HCT116 (cell line): ENCODE measurements around the gene TBKBP1. TPM values are rescaled to one million over a fixed set of nuclear protein-coding genes. Genes with fewer than 3 reads are reported as not detected.

Source experiments
- ATAC-seq: fragments of 200-7000 bp; cut with Tn5 transposase; 2 replicates; pipeline ENCODE4 v1.9.1; 2020; ENCODE audit warnings: mild to moderate bottlenecking, moderate library complexity
- BruUV-seq: library from RNA; stranded (reverse); fragments of 400-500 nt; replicated peaks from 2 replicates; lab custom pipeline; 2021; lab: Mats Ljungman, UMichigan
- CTCF ChIA-PET: fragments of 300-600 bp; sonication (Branson Sonifier 250); formaldehyde crosslinking; loops from one replicate; lab custom pipeline; 2021; ENCODE audit warnings: antibody characterized with exemption; lab: Charles Lee
- POLR2A ChIA-PET: fragments of 300-600, 350-600 bp; sonication (Branson Sonifier 250); formaldehyde crosslinking; loops from one replicate; lab custom pipeline; 2021; ENCODE audit warnings: antibody characterized with exemption; lab: Charles Lee
- RAD21 ChIA-PET, 2 experiments: fragments of 300-600 bp; sonication (Branson Sonifier 250); formaldehyde crosslinking; loops; one replicate each; lab custom pipeline; 2023; ENCODE audit warnings: low total read pairs in 2 of 2; ENCODE audit not compliant: uncharacterized antibody in 2 of 2, unreplicated experiment in 2 of 2, low non-redundant PET in 1 of 2; lab: Charles Lee
- DNase-seq: peaks from one replicate; pipeline ENCODE4 v3.0.0-alpha.2; 2010; ENCODE audit warnings: low read depth, low spot score
- H2AFZ ChIP-seq: fragments of 200-600 bp; shearing (Covaris generic), sonication (generic); 2 replicates; pipeline ENCODE4 v1.6.1; 2017; ENCODE audit warnings: low read depth, mixed run types, mixed read lengths, antibody characterized with exemption, low read length; ENCODE audit not compliant: poor library complexity, severe bottlenecking
- H3K27ac ChIP-seq: 2 replicates; pipeline ENCODE4 v1.5.1; 2012; ENCODE audit warnings: low read depth, low read length
- H3K27me3 ChIP-seq: fragments of 200-600 bp; sonication (generic); 2 replicates; pipeline ENCODE4 v1.6.1; 2016; ENCODE audit warnings: mixed run types, low read length, mixed read lengths; ENCODE audit not compliant: insufficient read depth
- H3K36me3 ChIP-seq, 2 experiments: fragments of 200-500 bp in 1 of 2; fragments of 200-600 bp in 1 of 2; sonication (Bioruptor generic) in 1 of 2; sonication (generic) in 1 of 2; 2 replicates each; pipeline versions ENCODE4 v1.5.1 to v1.6.1; 2014 to 2016; ENCODE audit warnings: low read length in 2 of 2, inconsistent platforms in 1 of 2, mixed read lengths in 1 of 2, mixed run types in 1 of 2; ENCODE audit not compliant: insufficient read depth in 2 of 2, control insufficient read depth in 1 of 2
- H3K4me1 ChIP-seq, 2 experiments: fragments of 200-600 bp in 1 of 2; sonication (generic) in 1 of 2; 2 replicates each; pipeline versions ENCODE4 v1.5.1 to v1.6.1; 2012 to 2017; ENCODE audit warnings: low read length in 2 of 2, inconsistent platforms in 1 of 2, mild to moderate bottlenecking in 1 of 2, mixed read lengths in 1 of 2, mixed run types in 1 of 2, moderate library complexity in 1 of 2; ENCODE audit not compliant: insufficient read depth in 2 of 2, control insufficient read depth in 1 of 2
- H3K4me2 ChIP-seq: fragments of 200-600 bp; sonication (generic); 2 replicates; pipeline ENCODE4 v1.6.1; 2017; ENCODE audit warnings: mixed run types, low read length, mixed read lengths
- H3K4me3 ChIP-seq, 2 experiments: fragments of 200-600 bp in 1 of 2; sonication (generic) in 1 of 2; replicated peaks in 1 of 2; 2 replicates each; pipeline ENCODE4 v1.5.1; 2011 to 2016; ENCODE audit warnings: low read length in 2 of 2, control low read depth in 1 of 2, low read depth in 1 of 2, mild to moderate bottlenecking in 1 of 2, mixed read lengths in 1 of 2, mixed run types in 1 of 2
- H3K79me2 ChIP-seq: fragments of 200-600 bp; sonication (generic); 2 replicates; pipeline ENCODE4 v1.6.1; 2017; ENCODE audit warnings: mild to moderate bottlenecking, mixed run types, low read length, moderate library complexity, mixed read lengths; ENCODE audit not compliant: insufficient read depth
- H3K9ac ChIP-seq: fragments of 200-600 bp; sonication (generic); 2 replicates; pipeline ENCODE4 v1.6.1; 2016; ENCODE audit warnings: low read length, mixed read lengths
- H3K9me2 ChIP-seq: fragments of 200-600 bp; sonication (generic), shearing (Covaris generic); 2 replicates; pipeline ENCODE4 v1.6.1; 2017; ENCODE audit warnings: mixed run types, mild to moderate bottlenecking, moderate library complexity; ENCODE audit not compliant: insufficient read depth
- H3K9me3 ChIP-seq, 2 experiments: fragments of 200-500 bp in 1 of 2; fragments of 200-600 bp in 1 of 2; sonication (Bioruptor generic) in 1 of 2; sonication (generic) in 1 of 2; 2 replicates each; pipeline ENCODE4 v1.6.1; 2014 to 2017; ENCODE audit warnings: low read length in 2 of 2, mixed read lengths in 2 of 2, inconsistent platforms in 1 of 2, low read depth in 1 of 2, mild to moderate bottlenecking in 1 of 2, mixed run types in 1 of 2, moderate library complexity in 1 of 2; ENCODE audit not compliant: control insufficient read depth in 1 of 2, insufficient read depth in 1 of 2
- H4K20me1 ChIP-seq: fragments of 200-600 bp; sonication (generic), shearing (Covaris generic); 2 replicates; pipeline ENCODE4 v1.6.1; 2017; ENCODE audit warnings: mixed run types, mild to moderate bottlenecking, moderate library complexity; ENCODE audit not compliant: insufficient read depth
- ATF3 ChIP-seq: IDR thresholded peaks from 2 replicates; pipeline ENCODE4 v1.6.1; 2012
- CEBPB ChIP-seq: IDR thresholded peaks from 2 replicates; pipeline ENCODE4 v1.6.1; 2012; ENCODE audit warnings: low read depth
- CTCF ChIP-seq, 3 experiments: fragments of 200-600 bp in 1 of 3; sonication (generic) in 1 of 3; IDR thresholded peaks in 2 of 3; conservative IDR thresholded peaks in 1 of 3; 2 replicates each; pipeline ENCODE4 v1.5.1; 2012 to 2017; ENCODE audit warnings: low read depth in 2 of 3, low read length in 2 of 3, antibody characterized with exemption in 1 of 3, borderline replicate concordance in 1 of 3, control low read depth in 1 of 3, mild to moderate bottlenecking in 1 of 3, mixed read lengths in 1 of 3, mixed run types in 1 of 3, moderate library complexity in 1 of 3; ENCODE audit not compliant: insufficient read depth in 1 of 3
- EGR1 ChIP-seq: IDR thresholded peaks from 2 replicates; pipeline ENCODE4 v1.6.1; 2012; ENCODE audit warnings: low read depth
- EZH2 ChIP-seq: fragments of 200-600 bp; sonication (generic); IDR thresholded peaks from 2 replicates; pipeline ENCODE4 v1.6.1; 2017; ENCODE audit warnings: antibody characterized with exemption, mixed run types
- EZH2phosphoT487 ChIP-seq: fragments of 200-600 bp; IDR thresholded peaks from 2 replicates; pipeline ENCODE4 v1.6.1; 2018; ENCODE audit warnings: antibody characterized with exemption, borderline replicate concordance
- JUND ChIP-seq: IDR thresholded peaks from 2 replicates; pipeline ENCODE4 v1.6.1; 2012
- POLR2A ChIP-seq: IDR thresholded peaks from 2 replicates; pipeline ENCODE4 v1.7.0; 2011; ENCODE audit warnings: borderline replicate concordance; ENCODE audit not compliant: insufficient read depth, insufficient read length; ENCODE audit errors: extremely low read depth
- POLR2AphosphoS5 ChIP-seq: IDR thresholded peaks from 2 replicates; pipeline ENCODE4 v1.6.1; 2011; ENCODE audit warnings: mild to moderate bottlenecking, low read depth, low read length, moderate library complexity
- RAD21 ChIP-seq: IDR thresholded peaks from 2 replicates; pipeline ENCODE4 v1.6.1; 2012; ENCODE audit warnings: low read depth, mild to moderate bottlenecking
- REST ChIP-seq: IDR thresholded peaks from 2 replicates; pipeline ENCODE4 v1.6.1; 2012; ENCODE audit warnings: low read depth
- TCF7L2 ChIP-seq: IDR thresholded peaks from 2 replicates; pipeline ENCODE4 v1.7.0; 2011; ENCODE audit warnings: borderline replicate concordance, inconsistent platforms; ENCODE audit not compliant: insufficient read depth, insufficient read length; ENCODE audit errors: extremely low read depth
- YY1 ChIP-seq: IDR thresholded peaks from 2 replicates; pipeline ENCODE4 v1.6.1; 2011; ENCODE audit warnings: low read length, low read depth, moderate library complexity, mild to moderate bottlenecking; ENCODE audit not compliant: insufficient replicate concordance; ENCODE audit errors: extremely low read depth
- ZBTB33 ChIP-seq: IDR thresholded peaks from 2 replicates; pipeline ENCODE4 v1.6.1; 2011; ENCODE audit warnings: mild to moderate bottlenecking, low read length, moderate library complexity; ENCODE audit not compliant: insufficient replicate concordance; ENCODE audit errors: extremely low read depth
- ZNF274 ChIP-seq: fragments of 200-500 bp; sonication (Bioruptor generic); IDR thresholded peaks from 2 replicates; pipeline ENCODE4 v1.6.1; 2014; ENCODE audit warnings: mild to moderate bottlenecking, low read depth, low read length, inconsistent platforms
- intact Hi-C: fragments of 100-400 bp; cut with micrococcal nuclease; formaldehyde crosslinking; loops from 2 replicates; pipeline ENCODE4 v1.10.0; 2022
- total RNA-seq: library from RNA; stranded (reverse); gene quantifications from one replicate; pipeline ENCODE4 v1.2.1, GENCODE V29; 2021; ENCODE audit not compliant: unreplicated experiment

TBKBP1 gene
- total RNA-seq, 1 experiment from 2014 or later = 12.4 TPM

DNA sequence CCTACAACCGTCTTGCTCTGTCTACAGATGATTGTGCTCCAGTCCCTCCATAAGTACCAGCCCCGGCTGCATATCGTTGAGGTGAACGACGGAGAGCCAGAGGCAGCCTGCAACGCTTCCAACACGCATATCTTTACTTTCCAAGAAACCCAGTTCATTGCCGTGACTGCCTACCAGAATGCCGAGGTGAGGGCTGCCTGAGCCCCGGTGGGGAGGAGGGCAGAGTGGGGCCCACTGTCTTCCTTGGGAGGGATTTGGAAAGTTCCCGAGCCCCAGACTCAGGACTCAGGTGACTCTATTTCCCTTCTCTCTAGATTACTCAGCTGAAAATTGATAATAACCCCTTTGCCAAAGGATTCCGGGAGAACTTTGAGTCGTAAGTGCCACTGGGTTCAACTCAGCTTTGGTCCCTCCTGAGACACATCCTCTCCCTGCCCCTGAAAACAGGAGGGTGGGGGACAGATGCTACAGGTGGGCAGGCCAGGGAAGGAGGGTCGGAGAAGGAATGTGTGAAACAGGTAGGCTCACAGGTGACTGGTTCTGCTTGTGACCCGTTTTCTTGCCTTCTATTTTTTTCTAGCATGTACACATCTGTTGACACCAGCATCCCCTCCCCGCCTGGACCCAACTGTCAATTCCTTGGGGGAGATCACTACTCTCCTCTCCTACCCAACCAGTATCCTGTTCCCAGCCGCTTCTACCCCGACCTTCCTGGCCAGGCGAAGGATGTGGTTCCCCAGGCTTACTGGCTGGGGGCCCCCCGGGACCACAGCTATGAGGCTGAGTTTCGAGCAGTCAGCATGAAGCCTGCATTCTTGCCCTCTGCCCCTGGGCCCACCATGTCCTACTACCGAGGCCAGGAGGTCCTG lies 50.4 kb downstream of the TBKBP1 start:
- no peaks in the 10 kb centered on the region for H3K79me2 ChIP-seq
- H3K36me3 ChIP-seq = no peaks in the 10 kb centered on the region
- RAD21 ChIA-PET = no interaction called here
- POLR2A ChIA-PET = no interaction called here
- TF ChIP-seq ZBTB33 = no peak
- TF ChIP-seq POLR2AphosphoS5 = no peak
- no peak for TF ChIP-seq EZH2phosphoT487
- no peak for TF ChIP-seq EZH2
- no peak for TF ChIP-seq ATF3
- TF ChIP-seq EGR1 = no peak
- no peak for TF ChIP-seq TCF7L2
- TF ChIP-seq YY1 = no peak
- no peak for TF ChIP-seq CEBPB
- TF ChIP-seq POLR2A = no peak
- no peak for TF ChIP-seq ZNF274
- no peak for TF ChIP-seq REST
- TF ChIP-seq RAD21 = no peak
- no peak for TF ChIP-seq CTCF (IDR thresholded peaks at IDR 0.05 in 2 of 3, conservative IDR thresholded peaks at IDR 0.05 in 1 of 3; ENCODE audit: borderline replicate concordance in 1 of 3, insufficient read depth in 1 of 3, low read depth in 2 of 3, low read length in 2 of 3)
- no peak for TF ChIP-seq JUND
- no TSS peak for BruUV-seq
- DNase-seq (no peak), ATAC-seq (no peak)
- H2AFZ ChIP-seq = no peak overlapping the region
- H4K20me1 ChIP-seq = no peaks in the 10 kb centered on the region
- no peak overlapping the region for H3K9ac ChIP-seq
- no peaks in the 10 kb centered on the region for H3K9me2 ChIP-seq
- H3K4me1 ChIP-seq = no peaks in the 10 kb centered on the region
- intact Hi-C loops = no loop called here
- CTCF ChIA-PET = no interaction called here
- H3K9me3 ChIP-seq = no peaks in the 10 kb centered on the region
- H3K27ac ChIP-seq = no peak overlapping the region
- H3K27me3 ChIP-seq = 0 out of 2 replicates have a peak, but pooled peaks cover 4% of the 10 kb centered on the region
- H3K4me3 ChIP-seq = no peak overlapping the region
- H3K4me2 ChIP-seq = no peak overlapping the region
